GM12878 (cell line): ENCODE data around the gene ISG15. TPM values are rescaled to one million over a fixed set of nuclear protein-coding genes. Genes with fewer than 3 reads are reported as not detected.

ENCODE experiments used
- BHLHE40 ChIP-seq, 2 experiments: fragments of 450-650 bp in 1 of 2; IDR thresholded peaks; 2 replicates each; pipeline ENCODE4 v1.6.1; 2011 to 2017; ENCODE audit warnings: low read depth in 2 of 2, borderline replicate concordance in 1 of 2, improper control_type of control experiment in 1 of 2, low read length in 1 of 2, mild to moderate bottlenecking in 1 of 2
- DPF2 ChIP-seq: fragments of 450-650 bp; IDR thresholded peaks from 2 replicates; pipeline ENCODE4 v1.6.1; 2017; ENCODE audit warnings: mild to moderate bottlenecking
- ESRRA ChIP-seq: IDR thresholded peaks from 2 replicates; pipeline ENCODE4 v1.6.1; 2012; ENCODE audit warnings: mild to moderate bottlenecking, low read length, improper control_type of control experiment
- GATAD2B ChIP-seq: fragments of 450-650 bp; conservative IDR thresholded peaks from 2 replicates; pipeline ENCODE4 v1.6.1; 2017; ENCODE audit warnings: low read depth, mild to moderate bottlenecking, moderate library complexity
- NR2F1 ChIP-seq: fragments of 450-650 bp; conservative IDR thresholded peaks from 2 replicates; pipeline ENCODE4 v1.6.1; 2017; ENCODE audit warnings: mild to moderate bottlenecking
- RUNX3 ChIP-seq: IDR thresholded peaks from 2 replicates; pipeline ENCODE4 v1.6.1; 2012; ENCODE audit warnings: low read length, inconsistent platforms
- SUPT20H ChIP-seq: IDR thresholded peaks from 2 replicates; pipeline ENCODE4 v1.6.1; 2011; ENCODE audit warnings: low read depth, mild to moderate bottlenecking, low read length, moderate library complexity, borderline replicate concordance; ENCODE audit not compliant: control insufficient read depth
- ZBED1 ChIP-seq: IDR thresholded peaks from 2 replicates; pipeline ENCODE4 v1.6.1; 2016; ENCODE audit warnings: borderline replicate concordance
- polyA plus RNA-seq, 11 experiments: library from polyadenylated mRNA; depleted of rRNA in 4 of 11; unstranded in 6 of 11; stranded (reverse) in 5 of 11; fragments of >200 nt; fragmentation: Nextera tagmentation in 4 of 11; fragmentation: Illumina TruSeq in 1 of 11; extraction: Ambion mirVana in 4 of 11; extraction: Trizol in 1 of 11; gene quantifications; 1 replicate in 1 of 11; 2 replicates in 10 of 11; pipeline versions ENCODE4 v1.2.1 to v1.2.3, GENCODE V29; 2011 to 2016; ENCODE audit warnings: inconsistent platforms in 2 of 11, missing spikeins in 2 of 11, low read depth in 1 of 11
- total RNA-seq, 4 experiments: library from RNA; depleted of rRNA in 3 of 4; stranded (reverse); fragments of >200 nt in 3 of 4; fragmentation: Illumina TruSeq in 1 of 4; extraction: Trizol in 1 of 4; gene quantifications; 2 replicates each; pipeline versions ENCODE4 v1.2.1 to v1.2.3, GENCODE V29; 2013 to 2021
- TF ChIP-seq, protein P1 (sequence below): fragments of 150-350 bp; IDR thresholded peaks from 2 replicates; pipeline ENCODE4 v1.6.1; 2014; ENCODE audit warnings: mild to moderate bottlenecking, low read depth, low read length
- TF ChIP-seq, protein P2 (sequence below): IDR thresholded peaks from 2 replicates; pipeline ENCODE4 v1.6.1; 2011; ENCODE audit warnings: borderline replicate concordance, low read depth, mild to moderate bottlenecking, moderate library complexity, low read length; ENCODE audit not compliant: insufficient read depth, poor library complexity, severe bottlenecking

Gene ISG15
- total and polyA plus RNA-seq, 10 of the 15 experiments (the other 5 are each of a cell fraction or from before 2014, with no cell fraction given) = 7.8 to 384 (median 274) TPM

DNA sequence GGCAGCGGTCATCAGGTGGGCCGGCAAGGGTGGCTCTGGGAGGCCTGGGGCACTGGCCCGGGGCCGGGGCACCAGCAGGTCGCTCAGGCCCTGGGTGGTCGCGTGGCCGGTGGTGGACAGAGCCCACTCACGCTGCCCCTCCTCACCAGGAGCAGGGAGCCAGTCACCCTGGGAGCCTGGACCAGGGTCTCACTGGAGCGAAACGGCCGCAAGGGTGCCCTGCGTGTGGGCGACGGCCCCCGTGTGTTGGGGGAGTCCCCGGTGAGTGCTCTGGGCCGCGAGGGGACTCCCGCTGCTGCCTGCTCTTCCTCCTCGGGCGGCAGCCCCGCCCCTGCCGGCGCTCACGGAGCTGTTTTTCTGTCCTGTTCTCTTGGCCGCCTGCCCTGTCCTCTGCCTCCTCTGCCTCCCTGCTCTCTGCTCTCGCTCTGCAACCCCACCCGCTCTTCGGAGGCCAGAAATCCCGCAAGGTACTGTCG lies 37.3 kb downstream of the ISG15 start (continued):
- TF ChIP-seq SUPT20H = no peak
- TF ChIP-seq, protein P1, sequence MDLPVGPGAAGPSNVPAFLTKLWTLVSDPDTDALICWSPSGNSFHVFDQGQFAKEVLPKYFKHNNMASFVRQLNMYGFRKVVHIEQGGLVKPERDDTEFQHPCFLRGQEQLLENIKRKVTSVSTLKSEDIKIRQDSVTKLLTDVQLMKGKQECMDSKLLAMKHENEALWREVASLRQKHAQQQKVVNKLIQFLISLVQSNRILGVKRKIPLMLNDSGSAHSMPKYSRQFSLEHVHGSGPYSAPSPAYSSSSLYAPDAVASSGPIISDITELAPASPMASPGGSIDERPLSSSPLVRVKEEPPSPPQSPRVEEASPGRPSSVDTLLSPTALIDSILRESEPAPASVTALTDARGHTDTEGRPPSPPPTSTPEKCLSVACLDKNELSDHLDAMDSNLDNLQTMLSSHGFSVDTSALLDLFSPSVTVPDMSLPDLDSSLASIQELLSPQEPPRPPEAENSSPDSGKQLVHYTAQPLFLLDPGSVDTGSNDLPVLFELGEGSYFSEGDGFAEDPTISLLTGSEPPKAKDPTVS = no peak
- no peak for TF ChIP-seq ZBED1
- TF ChIP-seq RUNX3 = 0 out of 2 replicates have a peak, but pooled peaks have one; percentile 26
- TF ChIP-seq DPF2 = peak; percentile 74
- TF ChIP-seq ESRRA = no peak
- TF ChIP-seq NR2F1 = peak; percentile 56; the same call in 1 of the 2 replicates
- TF ChIP-seq GATAD2B = peak; percentile 78; the same call in 1 of the 2 replicates
- TF ChIP-seq, protein P2, sequence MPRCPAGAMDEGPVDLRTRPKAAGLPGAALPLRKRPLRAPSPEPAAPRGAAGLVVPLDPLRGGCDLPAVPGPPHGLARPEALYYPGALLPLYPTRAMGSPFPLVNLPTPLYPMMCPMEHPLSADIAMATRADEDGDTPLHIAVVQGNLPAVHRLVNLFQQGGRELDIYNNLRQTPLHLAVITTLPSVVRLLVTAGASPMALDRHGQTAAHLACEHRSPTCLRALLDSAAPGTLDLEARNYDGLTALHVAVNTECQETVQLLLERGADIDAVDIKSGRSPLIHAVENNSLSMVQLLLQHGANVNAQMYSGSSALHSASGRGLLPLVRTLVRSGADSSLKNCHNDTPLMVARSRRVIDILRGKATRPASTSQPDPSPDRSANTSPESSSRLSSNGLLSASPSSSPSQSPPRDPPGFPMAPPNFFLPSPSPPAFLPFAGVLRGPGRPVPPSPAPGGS = peak; percentile 49
- TF ChIP-seq BHLHE40 (IDR thresholded peaks at IDR 0.05; ENCODE audit: borderline replicate concordance in 1 of 2, low read depth in 2 of 2, low read length in 1 of 2) = peak in 1 of 2 experiments; percentile 51; a peak in 2 of 4 replicates
